Glomerular endothelial cell (primary cell): ENCODE data around the gene B3GNT9. TPM values are rescaled to one million over a fixed set of nuclear protein-coding genes. Genes with fewer than 3 reads are reported as not detected.

Source experiments
- DNase-seq: peaks from one replicate; pipeline ENCODE4 v3.0.0-alpha.2; 2011; ENCODE audit warnings: low read depth, low spot score; ENCODE audit errors: extremely low read depth
- total RNA-seq: library from RNA; depleted of rRNA; stranded (reverse); fragments of >200 nt; gene quantifications from 2 replicates; pipeline ENCODE4 v1.2.3, GENCODE V29; 2015

B3GNT9 gene
- total RNA-seq, 1 donor from 2014 or later, result 5.3 TPM

DNA sequence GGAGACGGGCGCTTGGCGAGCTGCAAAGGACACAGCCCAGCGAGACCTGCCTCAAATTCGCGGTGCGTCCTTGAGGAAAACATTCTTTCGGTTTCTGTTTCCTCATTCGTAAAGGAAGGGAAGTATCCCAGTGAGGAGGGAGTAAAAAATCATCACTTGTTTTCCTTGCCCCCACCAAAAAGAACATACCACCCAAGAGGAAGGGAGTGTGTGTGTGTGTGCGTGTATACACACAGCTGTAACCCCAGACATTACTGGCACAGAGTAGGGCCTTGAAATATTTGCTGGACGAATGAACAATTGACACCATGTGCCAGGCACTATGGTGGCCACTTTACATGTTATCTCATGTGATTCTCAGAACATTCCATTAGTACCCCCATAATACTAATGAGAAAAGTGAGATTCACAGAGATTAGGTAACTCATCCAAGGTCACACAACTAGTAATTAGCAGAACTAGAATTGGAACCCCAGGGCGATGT, 34.9 kb upstream of the B3GNT9 start:
- DNase-seq, result no peak

DNA sequence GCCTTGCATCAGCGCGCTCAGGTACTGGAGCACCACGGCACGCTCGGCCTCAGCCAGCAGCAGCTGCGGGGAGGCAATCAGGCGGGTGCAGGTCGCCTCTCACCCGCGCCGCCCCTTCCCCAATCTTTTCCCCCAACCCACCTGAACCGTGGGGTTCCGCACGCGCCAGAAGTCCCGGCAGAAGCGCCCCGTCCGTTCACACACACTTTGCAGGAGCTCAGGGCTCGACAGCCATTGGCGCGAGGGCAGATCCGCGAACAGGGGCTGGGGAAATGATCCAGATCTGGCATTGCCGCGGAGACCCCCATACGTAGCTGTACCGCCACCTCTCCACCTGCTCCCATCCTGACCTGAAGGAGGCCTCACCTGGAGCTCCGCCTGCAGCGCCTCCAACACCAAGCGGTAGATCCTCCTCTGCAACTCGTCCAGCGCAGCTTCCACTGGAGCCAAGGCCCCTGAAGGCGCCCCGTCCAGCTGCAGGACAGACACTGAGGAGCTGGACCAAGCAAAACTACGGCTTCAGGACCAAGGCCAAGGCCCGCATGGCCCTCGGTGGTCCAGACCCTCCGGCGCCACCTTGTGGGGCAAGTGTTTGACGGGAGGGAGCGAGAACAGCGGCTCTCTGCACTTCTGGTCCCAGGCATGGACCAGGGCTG, 34.3 kb upstream of the B3GNT9 start:
- DNase-seq, result no peak

GRCh38 chr16:67184453-67184994, 33.7 kb upstream of the B3GNT9 start:
- DNase-seq, result no peak

- DNase-seq, result peak; percentile 73
These were observed 33.0 kb upstream of the B3GNT9 start, which contains the start of gene MATCAP1 for GRCh38 chr16:67183627-67184452. Gene MATCAP1, minus strand, starts transcription at chr16:67183963. Its CDS starts 3,353 bp downstream, at chr16:67180610.

DNA sequence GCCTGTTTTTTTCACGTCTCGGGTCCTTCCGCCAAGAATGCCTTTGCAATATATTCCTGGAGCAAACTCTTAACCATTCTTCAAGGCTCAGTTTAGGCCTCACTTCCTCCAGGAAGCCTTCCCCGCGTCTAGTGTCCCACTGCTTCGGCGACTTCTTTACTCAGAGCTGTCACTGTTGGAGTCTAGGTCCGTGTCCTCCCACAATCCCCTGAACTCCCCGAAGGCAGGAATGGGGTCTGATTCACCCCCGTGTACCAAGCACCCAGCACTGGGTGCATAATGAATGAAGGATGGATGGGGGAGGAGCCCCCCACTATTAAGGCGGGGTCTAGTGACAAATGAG, 32.5 kb upstream of the B3GNT9 start:
- DNase-seq, result no peak

DNA sequence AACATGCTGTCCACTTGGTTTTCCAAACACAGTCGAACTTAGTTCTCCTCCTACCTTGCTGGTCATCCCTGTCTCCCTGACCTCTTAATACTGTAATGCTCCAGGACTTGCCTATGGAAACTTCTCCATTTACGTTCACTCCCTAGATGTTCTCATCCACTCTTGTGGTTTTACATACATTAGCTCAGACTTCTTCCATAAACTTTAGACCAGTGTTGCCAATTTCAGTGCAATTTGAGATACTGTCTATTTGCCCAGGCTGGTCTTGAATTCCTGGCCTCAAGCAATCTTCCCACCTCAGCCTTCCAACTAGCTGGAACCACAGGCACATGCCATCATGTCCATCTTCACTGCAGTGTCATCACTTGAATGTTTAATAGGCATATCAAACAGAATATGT, 31.5 kb upstream of the B3GNT9 start:
- no peak for DNase-seq

- no peak for DNase-seq
These were observed 30.5 kb upstream of the B3GNT9 start for GRCh38 chr16:67181346-67181745.

- no peak for DNase-seq
These were observed 29.4 kb upstream of the B3GNT9 start for GRCh38 chr16:67180166-67180565.

DNA sequence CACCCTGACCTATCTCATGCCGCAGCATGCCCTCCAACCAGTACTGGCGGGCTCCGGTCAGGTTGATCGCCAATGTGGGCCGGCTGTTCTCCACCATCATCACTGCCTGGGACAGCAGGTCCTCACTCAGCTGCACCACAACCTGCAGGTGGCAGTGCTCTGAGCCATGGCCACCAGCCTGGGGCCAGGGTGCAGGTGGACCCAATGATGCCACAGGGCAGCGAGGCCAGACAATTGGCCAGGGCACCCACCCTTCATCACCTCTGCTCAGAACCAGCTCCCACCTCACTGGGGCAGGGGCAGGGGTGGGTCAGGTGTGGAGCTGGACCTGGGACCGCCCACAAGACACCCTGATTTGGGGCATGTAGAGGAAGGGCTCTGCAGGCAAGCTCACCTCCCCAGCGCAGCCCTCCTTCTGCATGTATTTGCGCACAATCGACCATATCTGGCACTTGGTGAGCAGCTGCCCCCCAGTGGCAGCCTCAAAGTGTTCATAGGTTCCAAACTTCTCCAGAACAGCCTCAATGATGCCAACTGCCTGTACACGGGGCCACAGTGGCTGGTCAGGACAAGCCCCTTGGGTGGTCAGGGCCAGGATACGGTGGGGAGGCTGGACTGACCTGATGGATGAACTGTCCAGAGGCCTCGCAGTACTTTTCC, 28.8 kb upstream of the B3GNT9 start:
- DNase-seq, result no peak

DNA sequence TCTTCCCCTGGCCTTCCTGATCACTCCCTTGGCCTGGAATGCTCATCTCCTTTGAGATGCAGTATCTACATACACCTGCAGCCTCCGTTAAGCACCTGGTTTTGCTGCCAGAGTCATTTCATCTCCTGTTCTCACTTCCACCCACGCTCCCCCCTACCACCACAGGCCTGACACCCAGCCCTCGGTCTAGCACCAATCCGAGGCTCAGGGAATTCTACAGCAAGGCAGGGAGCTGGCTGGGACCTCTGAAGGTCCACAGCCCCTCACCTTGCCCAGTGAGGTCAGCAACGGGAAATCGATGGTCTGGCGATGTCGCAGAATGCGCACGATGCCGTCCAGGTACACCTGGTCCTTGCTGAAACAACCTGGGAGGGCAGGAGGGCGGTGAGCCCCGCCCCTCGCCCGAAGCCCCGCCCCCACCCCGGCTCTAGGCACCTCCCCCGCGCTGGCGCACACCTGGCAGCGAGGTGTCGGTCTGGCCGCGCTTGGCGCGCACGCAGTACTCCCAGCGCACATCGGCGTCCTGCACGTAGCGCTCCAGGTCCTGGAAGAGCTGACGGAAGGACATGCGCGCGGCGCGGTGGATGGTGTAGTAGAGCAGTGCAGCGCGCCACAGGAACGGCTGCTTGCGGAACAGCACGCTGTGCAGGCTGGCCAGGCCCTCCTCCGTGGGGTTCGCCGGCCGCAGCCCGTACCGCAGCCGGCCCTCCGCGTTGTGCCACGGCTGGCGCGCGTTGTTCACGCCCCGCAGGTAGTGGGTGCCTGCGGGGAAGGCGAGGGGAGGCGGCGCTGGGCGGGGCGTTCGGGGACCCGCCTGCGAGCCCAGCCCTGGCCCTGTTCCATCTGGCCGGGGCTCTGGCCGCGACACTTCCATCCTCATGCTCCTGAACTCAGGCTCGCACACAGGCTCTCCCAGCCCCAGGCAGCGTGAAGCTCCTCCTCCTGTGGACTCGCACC, 27.2 kb upstream of the B3GNT9 start:
- DNase-seq, result no peak

DNA sequence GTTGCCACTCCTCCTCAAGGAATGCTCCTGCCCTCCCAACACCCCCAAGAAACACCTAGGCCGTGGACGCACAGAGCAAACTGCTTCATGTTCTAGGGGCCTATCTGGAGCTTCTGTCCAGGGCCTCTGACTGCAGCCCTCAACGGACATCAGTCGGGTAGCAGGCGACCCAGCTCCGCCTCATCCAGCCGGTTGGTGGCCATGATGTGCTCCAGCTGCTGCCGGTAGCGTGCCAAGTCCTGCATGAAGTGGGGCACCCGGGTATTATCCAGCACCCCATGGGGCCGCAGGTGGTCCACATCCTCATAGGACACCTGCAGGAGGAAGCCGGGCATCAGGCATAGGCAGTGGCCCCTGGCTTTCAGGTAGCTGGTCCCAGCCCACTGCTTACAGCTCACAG, 25.9 kb upstream of the B3GNT9 start:
- no peak for DNase-seq

DNA sequence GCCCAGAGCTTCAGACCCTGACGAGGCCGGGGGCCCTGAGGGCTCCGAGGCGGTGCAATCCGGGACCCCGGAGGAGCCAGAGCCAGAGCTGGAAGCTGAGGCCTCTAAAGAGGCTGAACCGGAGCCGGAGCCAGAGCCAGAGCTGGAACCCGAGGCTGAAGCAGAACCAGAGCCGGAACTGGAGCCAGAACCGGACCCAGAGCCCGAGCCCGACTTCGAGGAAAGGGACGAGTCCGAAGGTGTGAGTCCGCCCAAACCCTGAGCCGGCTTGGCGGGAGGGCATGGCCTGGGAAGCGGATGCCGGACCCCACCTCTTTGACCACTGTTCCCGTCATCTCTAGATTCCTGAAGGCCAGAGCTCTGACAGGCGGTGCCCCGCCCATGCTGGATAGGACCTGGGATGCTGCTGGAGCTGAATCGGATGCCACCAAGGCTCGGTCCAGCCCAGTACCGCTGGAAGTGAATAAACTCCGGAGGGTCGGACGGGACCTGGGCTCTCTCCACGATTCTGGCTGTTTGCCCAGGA, 24.0 kb upstream of the B3GNT9 start:
- no peak for DNase-seq

GRCh38 chr16:67173808-67174705, 23.3 kb upstream of the B3GNT9 start:
- no peak for DNase-seq

DNA sequence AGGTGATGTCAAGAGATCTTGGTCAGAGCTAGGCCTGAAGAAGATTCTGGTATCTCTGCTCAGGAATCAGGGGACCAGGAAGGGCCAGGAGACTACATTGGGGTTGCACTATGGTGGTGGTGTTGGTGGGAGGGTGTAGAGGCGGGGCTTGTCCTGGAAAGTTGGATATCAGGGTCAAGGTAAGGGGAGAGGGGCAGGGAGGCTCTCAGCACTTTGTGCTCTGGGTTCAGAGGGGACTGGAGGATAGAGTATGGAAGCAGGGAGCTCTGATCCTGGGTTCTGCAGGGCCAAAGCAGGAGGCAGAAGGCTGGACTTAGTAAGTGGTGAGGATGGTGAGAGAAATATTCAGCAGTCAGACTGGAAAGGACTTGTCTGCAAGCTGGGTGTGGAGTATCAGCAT, 22.5 kb upstream of the B3GNT9 start:
- DNase-seq, result no peak

DNA sequence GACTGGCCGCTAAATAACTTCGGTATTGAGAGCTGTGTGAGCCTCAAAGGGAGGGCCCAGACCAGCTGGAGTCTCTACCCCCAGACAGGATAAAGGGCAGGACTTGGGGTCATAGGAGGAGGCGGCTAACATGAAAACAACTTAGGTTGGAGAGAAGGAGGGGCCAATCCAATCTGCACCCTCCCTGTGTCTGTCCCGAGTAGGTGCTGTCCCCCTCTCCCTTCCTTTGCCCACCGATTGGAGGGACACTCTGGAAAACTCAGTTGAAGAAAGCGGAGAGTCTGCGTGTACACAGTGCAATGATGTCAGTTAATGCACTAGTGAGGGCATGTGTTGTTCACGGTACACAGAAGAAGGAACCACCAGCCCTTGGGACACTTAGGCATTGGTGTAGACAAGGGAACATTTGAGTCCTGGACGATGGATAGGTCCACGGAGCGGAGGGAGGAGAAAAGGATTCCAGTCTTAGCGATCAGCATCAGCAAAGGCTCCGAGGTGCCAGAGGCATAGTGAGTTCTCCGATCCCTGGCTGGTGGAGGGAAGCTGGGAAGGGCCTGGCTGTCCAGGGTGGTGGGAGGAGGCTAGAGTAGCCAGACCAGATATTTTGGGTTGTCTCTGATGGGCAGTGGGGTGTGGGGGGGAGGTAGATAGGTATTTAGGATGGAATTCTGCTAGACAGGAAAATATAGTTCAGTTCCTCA, 20.3 kb upstream of the B3GNT9 start:
- no peak for DNase-seq

- DNase-seq, result no peak
These were observed 19.6 kb upstream of the B3GNT9 start, which contains the start of gene NOL3 for GRCh38 chr16:67170168-67170948. Gene NOL3, plus strand, starts transcription at chr16:67170538.

DNA sequence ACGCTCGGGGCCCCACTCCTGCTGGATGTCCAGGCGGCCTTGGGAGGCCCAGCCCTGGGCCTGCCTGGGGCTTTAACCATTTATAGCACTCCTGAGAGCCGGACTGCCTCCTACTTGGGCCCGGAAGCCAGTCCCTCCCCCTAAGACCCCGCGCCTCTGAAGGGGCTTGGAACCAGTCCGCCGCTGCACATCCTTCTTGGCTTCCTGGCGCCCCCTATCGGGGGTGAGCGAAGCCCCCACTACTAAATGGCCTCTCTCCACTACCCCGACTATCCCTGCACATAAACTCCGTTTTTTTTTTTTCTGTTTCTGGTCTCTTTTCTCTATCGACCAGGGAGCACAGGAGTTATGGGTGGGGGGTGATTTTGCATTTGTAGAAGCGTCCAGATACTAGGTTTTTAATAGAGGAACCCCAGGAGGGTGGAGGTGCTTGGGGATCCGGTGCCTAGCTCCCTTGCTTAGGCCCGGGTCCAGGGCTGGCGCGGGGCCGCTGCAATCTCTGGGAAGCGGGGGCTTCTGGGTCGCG, 18.9 kb upstream of the B3GNT9 start:
- no peak for DNase-seq
